ENCODE data around the gene CAPS2. TPM values are rescaled to one million over a fixed set of nuclear protein-coding genes. Genes with fewer than 3 reads are reported as not detected.

CAPS2 gene
- total RNA-seq, 1 experiment from 2014 or later: 18.3 TPM

- Histone ChIP-seq H3K9ac (ENCODE audit: low read length) (no peak overlapping the region), H3K9me2 (ENCODE audit: insufficient read depth) (no peaks in the 10 kb centered on the region), H3K36me3 (ENCODE audit: control insufficient read depth in 1 of 2, insufficient read depth in 2 of 2, low read length in 2 of 2) (no peaks in the 10 kb centered on the region), H3K9me3 (ENCODE audit: control insufficient read depth in 1 of 2, insufficient read depth in 1 of 2, low read depth in 1 of 2, low read length in 2 of 2) (peaks cover 0 to 5% of the 10 kb centered on the region in 2 experiments; a peak in 1 of 4 replicates), H3K4me1 (ENCODE audit: control insufficient read depth in 1 of 2, insufficient read depth in 2 of 2, low read length in 2 of 2) (peaks cover 0 to 3% of the 10 kb centered on the region in 2 experiments; a peak in 2 of 4 replicates), H2AFZ (ENCODE audit: low read depth, low read length, poor library complexity, severe bottlenecking) (no peak overlapping the region), H3K4me2 (ENCODE audit: low read length) (no peak overlapping the region), H3K27ac (ENCODE audit: low read depth, low read length) (no peak overlapping the region), H3K27me3 (ENCODE audit: insufficient read depth, low read length) (no peaks in the 10 kb centered on the region), H3K4me3 (replicated peaks in 1 of 2; ENCODE audit: low read depth in 1 of 2, low read length in 2 of 2) (no peak overlapping the region), H3K79me2 (ENCODE audit: insufficient read depth, low read length) (no peaks in the 10 kb centered on the region), H4K20me1 (ENCODE audit: insufficient read depth) (no peaks in the 10 kb centered on the region)
- DNase-seq (ENCODE audit: low read depth, low spot score): no peak
- POLR2A ChIA-PET: no interaction called here
- intact Hi-C loops (cut with micrococcal nuclease): no loop called here
- RAD21 ChIA-PET (ENCODE audit: low non-redundant PET in 1 of 2, low total read pairs in 2 of 2, uncharacterized antibody in 2 of 2, unreplicated experiment in 2 of 2): no interaction called here
- no peak for ATAC-seq
- no peak for TF ChIP-seq CBX3 (IDR thresholded peaks at IDR 0.05; ENCODE audit: low read depth)
- TF ChIP-seq, protein P1, sequence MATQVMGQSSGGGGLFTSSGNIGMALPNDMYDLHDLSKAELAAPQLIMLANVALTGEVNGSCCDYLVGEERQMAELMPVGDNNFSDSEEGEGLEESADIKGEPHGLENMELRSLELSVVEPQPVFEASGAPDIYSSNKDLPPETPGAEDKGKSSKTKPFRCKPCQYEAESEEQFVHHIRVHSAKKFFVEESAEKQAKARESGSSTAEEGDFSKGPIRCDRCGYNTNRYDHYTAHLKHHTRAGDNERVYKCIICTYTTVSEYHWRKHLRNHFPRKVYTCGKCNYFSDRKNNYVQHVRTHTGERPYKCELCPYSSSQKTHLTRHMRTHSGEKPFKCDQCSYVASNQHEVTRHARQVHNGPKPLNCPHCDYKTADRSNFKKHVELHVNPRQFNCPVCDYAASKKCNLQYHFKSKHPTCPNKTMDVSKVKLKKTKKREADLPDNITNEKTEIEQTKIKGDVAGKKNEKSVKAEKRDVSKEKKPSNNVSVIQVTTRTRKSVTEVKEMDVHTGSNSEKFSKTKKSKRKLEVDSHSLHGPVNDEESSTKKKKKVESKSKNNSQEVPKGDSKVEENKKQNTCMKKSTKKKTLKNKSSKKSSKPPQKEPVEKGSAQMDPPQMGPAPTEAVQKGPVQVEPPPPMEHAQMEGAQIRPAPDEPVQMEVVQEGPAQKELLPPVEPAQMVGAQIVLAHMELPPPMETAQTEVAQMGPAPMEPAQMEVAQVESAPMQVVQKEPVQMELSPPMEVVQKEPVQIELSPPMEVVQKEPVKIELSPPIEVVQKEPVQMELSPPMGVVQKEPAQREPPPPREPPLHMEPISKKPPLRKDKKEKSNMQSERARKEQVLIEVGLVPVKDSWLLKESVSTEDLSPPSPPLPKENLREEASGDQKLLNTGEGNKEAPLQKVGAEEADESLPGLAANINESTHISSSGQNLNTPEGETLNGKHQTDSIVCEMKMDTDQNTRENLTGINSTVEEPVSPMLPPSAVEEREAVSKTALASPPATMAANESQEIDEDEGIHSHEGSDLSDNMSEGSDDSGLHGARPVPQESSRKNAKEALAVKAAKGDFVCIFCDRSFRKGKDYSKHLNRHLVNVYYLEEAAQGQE (IDR thresholded peaks at IDR 0.05; ENCODE audit: low read depth): no peak
- TF ChIP-seq ZNF274 (IDR thresholded peaks at IDR 0.05; ENCODE audit: low read depth, low read length): no peak
- TF ChIP-seq, protein P2, sequence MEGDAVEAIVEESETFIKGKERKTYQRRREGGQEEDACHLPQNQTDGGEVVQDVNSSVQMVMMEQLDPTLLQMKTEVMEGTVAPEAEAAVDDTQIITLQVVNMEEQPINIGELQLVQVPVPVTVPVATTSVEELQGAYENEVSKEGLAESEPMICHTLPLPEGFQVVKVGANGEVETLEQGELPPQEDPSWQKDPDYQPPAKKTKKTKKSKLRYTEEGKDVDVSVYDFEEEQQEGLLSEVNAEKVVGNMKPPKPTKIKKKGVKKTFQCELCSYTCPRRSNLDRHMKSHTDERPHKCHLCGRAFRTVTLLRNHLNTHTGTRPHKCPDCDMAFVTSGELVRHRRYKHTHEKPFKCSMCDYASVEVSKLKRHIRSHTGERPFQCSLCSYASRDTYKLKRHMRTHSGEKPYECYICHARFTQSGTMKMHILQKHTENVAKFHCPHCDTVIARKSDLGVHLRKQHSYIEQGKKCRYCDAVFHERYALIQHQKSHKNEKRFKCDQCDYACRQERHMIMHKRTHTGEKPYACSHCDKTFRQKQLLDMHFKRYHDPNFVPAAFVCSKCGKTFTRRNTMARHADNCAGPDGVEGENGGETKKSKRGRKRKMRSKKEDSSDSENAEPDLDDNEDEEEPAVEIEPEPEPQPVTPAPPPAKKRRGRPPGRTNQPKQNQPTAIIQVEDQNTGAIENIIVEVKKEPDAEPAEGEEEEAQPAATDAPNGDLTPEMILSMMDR (IDR thresholded peaks at IDR 0.05 in 2 of 3, conservative IDR thresholded peaks at IDR 0.05 in 1 of 3; ENCODE audit: borderline replicate concordance in 1 of 3, insufficient read depth in 1 of 3, low read depth in 2 of 3, low read length in 2 of 3): no peak
- no peak for TF ChIP-seq ELF1 (IDR thresholded peaks at IDR 0.05; ENCODE audit: borderline replicate concordance, low read depth)
- TF ChIP-seq EGR1 (IDR thresholded peaks at IDR 0.05; ENCODE audit: low read depth): no peak
- CTCF ChIA-PET: no interaction called here
- BruUV-seq (replicated peaks): no TSS peak
Measured at GRCh38 chr12:75361408-75361807, 31.3 kb upstream of the CAPS2 start.
